Measurements from ENCODE around the gene NQO1. TPM values are rescaled to one million over a fixed set of nuclear protein-coding genes. Genes with fewer than 3 reads are reported as not detected.
A peak's percentile ranks its signal among the peaks of the same experiment; 100 is the strongest.

NQO1 gene
- total and polyA plus RNA-seq, 9 of the 15 experiments (the other 6 are each of a cell fraction or from before 2014, with no cell fraction given), result 96.7 to 198 (median 122) TPM

GRCh38 chr16:69706256-69706974 lies 19.9 kb downstream of the NQO1 start (continued):
- TF ChIP-seq CEBPG (CRISPR knock-in tag; IDR thresholded peaks at IDR 0.05) (no peak), CEBPG (tag; conservative IDR thresholded peaks at IDR 0.05 in 1 of 2, IDR thresholded peaks at IDR 0.05 in 1 of 2) (peak; percentile 90 to 94), RBM34 (IDR thresholded peaks at IDR 0.05; ENCODE audit: borderline replicate concordance, insufficient read depth, low read length) (no peak), MAFF (IDR thresholded peaks at IDR 0.05; ENCODE audit: low read length) (no peak), RFX1 (IDR thresholded peaks at IDR 0.05) (no peak), ATF4 (CRISPR knock-in tag; IDR thresholded peaks at IDR 0.05) (peak; percentile 69; the same call in 1 of the 2 replicates), RERE (CRISPR knock-in tag; IDR thresholded peaks at IDR 0.05; ENCODE audit: borderline replicate concordance) (no peak), MEIS2 (IDR thresholded peaks at IDR 0.05; ENCODE audit: partially characterized antibody) (no peak), CEBPB (tag; IDR thresholded peaks at IDR 0.05) (peak; percentile 76), GTF3C2 (IDR thresholded peaks at IDR 0.05; ENCODE audit: borderline replicate concordance, extremely low read depth, insufficient read length) (no peak), ZNF316 (IDR thresholded peaks at IDR 0.05) (0 out of 2 replicates have a peak, but pooled peaks have one; percentile 26), XRCC5 (IDR thresholded peaks at IDR 0.05; ENCODE audit: low read depth, low read length) (no peak), PATZ1 (CRISPR knock-in tag; IDR thresholded peaks at IDR 0.05; ENCODE audit: borderline replicate concordance) (no peak), SAP30 (IDR thresholded peaks at IDR 0.05; ENCODE audit: borderline replicate concordance, insufficient read depth, low read depth, low read length, poor library complexity, severe bottlenecking) (no peak)

All from K562 (cell line).